ENCODE results near the gene PODXL.

PODXL gene

GRCh38 chr7:131556053-131556908 is at the start of gene PODXL:
Gene PODXL, minus strand, starts transcription at chr7:131556628. Its CDS starts 269 bp downstream, at chr7:131556359.
- DNase-seq (ENCODE audit: low read depth in 2 of 2) = peak in 1 of 2 donors; percentile 23

GRCh38 chr7:131605280-131605878 is 49.0 kb upstream of the PODXL start:
- DNase-seq (ENCODE audit: low read depth in 2 of 2) = no peak

GRCh38 chr7:131604841-131605279 is 48.4 kb upstream of the PODXL start:
- no peak for DNase-seq (ENCODE audit: low read depth in 2 of 2)

GRCh38 chr7:131603932-131604331 is 47.5 kb upstream of the PODXL start:
- no peak for DNase-seq (ENCODE audit: low read depth in 2 of 2)

- no peak for DNase-seq (ENCODE audit: low read depth in 2 of 2)
Measured at GRCh38 chr7:131602994-131603372, 46.6 kb upstream of the PODXL start.

GRCh38 chr7:131602304-131602993 is 46.0 kb upstream of the PODXL start:
- DNase-seq (ENCODE audit: low read depth in 2 of 2) = no peak

GRCh38 chr7:131600085-131600881 is 43.9 kb upstream of the PODXL start:
- no peak for DNase-seq (ENCODE audit: low read depth in 2 of 2)

- DNase-seq (ENCODE audit: low read depth in 2 of 2) = no peak
Measured at GRCh38 chr7:131596785-131597184, 40.4 kb upstream of the PODXL start.

- DNase-seq (ENCODE audit: low read depth in 2 of 2) = no peak
Measured at GRCh38 chr7:131595699-131596098, 39.3 kb upstream of the PODXL start.

GRCh38 chr7:131591687-131592319 is 35.4 kb upstream of the PODXL start:
- DNase-seq (ENCODE audit: low read depth in 2 of 2) = no peak

GRCh38 chr7:131587315-131587923 is 31.0 kb upstream of the PODXL start:
- DNase-seq (ENCODE audit: low read depth in 2 of 2) = no peak

- no peak for DNase-seq (ENCODE audit: low read depth in 2 of 2)
Measured at GRCh38 chr7:131586759-131587158, 30.3 kb upstream of the PODXL start.

GRCh38 chr7:131586259-131586658 is 29.8 kb upstream of the PODXL start:
- DNase-seq (ENCODE audit: low read depth in 2 of 2) = no peak

GRCh38 chr7:131583430-131583829 is 27.0 kb upstream of the PODXL start:
- no peak for DNase-seq (ENCODE audit: low read depth in 2 of 2)

GRCh38 chr7:131581241-131582051 is 25.0 kb upstream of the PODXL start:
- DNase-seq (ENCODE audit: low read depth in 2 of 2) = no peak

GRCh38 chr7:131578602-131579001 is 22.2 kb upstream of the PODXL start:
- DNase-seq (ENCODE audit: low read depth in 2 of 2) = no peak

- DNase-seq (ENCODE audit: low read depth in 2 of 2) = no peak
Measured at GRCh38 chr7:131574741-131575140, 18.3 kb upstream of the PODXL start.

- DNase-seq (ENCODE audit: low read depth in 2 of 2) = no peak
Measured at GRCh38 chr7:131570401-131570800, 14.0 kb upstream of the PODXL start.

GRCh38 chr7:131568970-131569369 is 12.5 kb upstream of the PODXL start:
- DNase-seq (ENCODE audit: low read depth in 2 of 2) = no peak

GRCh38 chr7:131568510-131568909 is 12.1 kb upstream of the PODXL start:
- no peak for DNase-seq (ENCODE audit: low read depth in 2 of 2)
